WTC11 (cell line): ENCODE measurements around the gene PRCD. TPM values are rescaled to one million over a fixed set of nuclear protein-coding genes. Genes with fewer than 3 reads are reported as not detected.

Experiments used
- ATAC-seq: fragments of 200-7000 bp; cut with Tn5 transposase; 2 replicates; pipeline ENCODE4 v1.10.0; 2021; ENCODE audit warnings: mild to moderate bottlenecking, moderate library complexity
- CTCF ChIA-PET: fragments of 300-600 bp; sonication (Branson Sonifier 250); formaldehyde crosslinking; loops from one replicate; lab custom pipeline; 2021; ENCODE audit warnings: antibody characterized with exemption; lab: Charles Lee
- POLR2A ChIA-PET: fragments of 350-600 bp; sonication (Branson Sonifier 250); formaldehyde crosslinking; loops from one replicate; lab custom pipeline; 2021; ENCODE audit warnings: antibody characterized with exemption; lab: Charles Lee
- DNase-seq: peaks from one replicate; pipeline ENCODE4 v3.0.0; 2021; ENCODE audit warnings: low spot score
- H3K27ac Mint-ChIP-seq: 2 replicates; pipeline ENCODE4 v1.8.0; 2021; ENCODE audit warnings: mixed read lengths
- H3K27me3 Mint-ChIP-seq: 2 replicates; pipeline ENCODE4 v1.8.0; 2021; ENCODE audit warnings: low read depth, mild to moderate bottlenecking, moderate library complexity, mixed read lengths
- H3K36me3 Mint-ChIP-seq: 2 replicates; pipeline ENCODE4 v1.8.0; 2021; ENCODE audit warnings: mixed read lengths
- H3K4me1 Mint-ChIP-seq: 2 replicates; pipeline ENCODE4 v1.8.0; 2022; ENCODE audit warnings: mixed read lengths
- H3K4me3 Mint-ChIP-seq: 2 replicates; pipeline ENCODE4 v1.8.0; 2021; ENCODE audit warnings: mild to moderate bottlenecking, moderate library complexity, mixed read lengths
- H3K9me3 Mint-ChIP-seq: 2 replicates; pipeline ENCODE4 v1.8.0; 2021; ENCODE audit warnings: mixed read lengths
- ATF2 ChIP-seq: sonication (generic); formaldehyde crosslinking; IDR thresholded peaks from 2 replicates; pipeline ENCODE4 v1.8.1; 2022; ENCODE audit warnings: low read depth, missing genetic modification reagents, borderline replicate concordance
- CREM ChIP-seq: sonication (generic); formaldehyde crosslinking; IDR thresholded peaks from 2 replicates; pipeline ENCODE4 v1.8.1; 2022; ENCODE audit warnings: mild to moderate bottlenecking, missing genetic modification reagents, moderate library complexity
- ELF4 ChIP-seq: sonication (generic); formaldehyde crosslinking; IDR thresholded peaks from 2 replicates; pipeline ENCODE4 v1.8.1; 2022; ENCODE audit warnings: low read depth, mild to moderate bottlenecking, moderate library complexity, missing genetic modification reagents
- FOXP1 ChIP-seq: sonication (generic); formaldehyde crosslinking; IDR thresholded peaks from 2 replicates; pipeline ENCODE4 v1.8.0; 2022; ENCODE audit warnings: missing genetic modification reagents, mild to moderate bottlenecking, moderate library complexity, borderline replicate concordance
- IRF1 ChIP-seq: sonication (generic); formaldehyde crosslinking; IDR thresholded peaks from 2 replicates; pipeline ENCODE4 v1.8.0; 2023; ENCODE audit warnings: missing genetic modification reagents
- IRF2 ChIP-seq: sonication (generic); formaldehyde crosslinking; IDR thresholded peaks from 2 replicates; pipeline ENCODE4 v1.8.0; 2022; ENCODE audit warnings: low read depth, missing genetic modification reagents, borderline replicate concordance
- NFATC4 ChIP-seq: fragments of 250-450 bp; sonication (Bioruptor Pico); IDR thresholded peaks from 2 replicates; pipeline ENCODE4 v1.9.0; 2021; ENCODE audit warnings: mild to moderate bottlenecking
- NFE2L1 ChIP-seq: sonication (generic); formaldehyde crosslinking; IDR thresholded peaks from 2 replicates; pipeline ENCODE4 v1.8.1; 2023; ENCODE audit warnings: missing genetic modification reagents
- OVOL2 ChIP-seq: fragments of 250-450 bp; sonication (Bioruptor Pico); IDR thresholded peaks from 2 replicates; pipeline ENCODE4 v1.9.0; 2021; ENCODE audit warnings: mild to moderate bottlenecking, borderline replicate concordance
- PREB ChIP-seq: sonication (generic); formaldehyde crosslinking; IDR thresholded peaks from 2 replicates; pipeline ENCODE4 v1.8.1; 2022; ENCODE audit warnings: mild to moderate bottlenecking, missing genetic modification reagents, moderate library complexity, borderline replicate concordance
- RELA ChIP-seq: sonication (generic); formaldehyde crosslinking; IDR thresholded peaks from 2 replicates; pipeline ENCODE4 v1.8.1; 2022; ENCODE audit warnings: missing genetic modification reagents, mild to moderate bottlenecking, borderline replicate concordance
- RORB ChIP-seq: fragments of 250-450 bp; sonication (Bioruptor Pico); IDR thresholded peaks from 2 replicates; pipeline ENCODE4 v1.9.0; 2021; ENCODE audit warnings: mild to moderate bottlenecking
- USF1 ChIP-seq: sonication (generic); formaldehyde crosslinking; IDR thresholded peaks from 2 replicates; pipeline ENCODE4 v1.8.0; 2022; ENCODE audit warnings: mild to moderate bottlenecking, missing genetic modification reagents
- USF2 ChIP-seq: sonication (generic); formaldehyde crosslinking; IDR thresholded peaks from 2 replicates; pipeline ENCODE4 v1.8.1; 2023; ENCODE audit warnings: mild to moderate bottlenecking, missing genetic modification reagents, moderate library complexity
- ZBTB21 ChIP-seq: sonication (generic); formaldehyde crosslinking; IDR thresholded peaks from 2 replicates; pipeline ENCODE4 v1.8.1; 2023; ENCODE audit warnings: mild to moderate bottlenecking, missing genetic modification reagents, borderline replicate concordance
- ZNF232 ChIP-seq: sonication (generic); formaldehyde crosslinking; IDR thresholded peaks from 2 replicates; pipeline ENCODE4 v1.8.0; 2022; ENCODE audit warnings: mild to moderate bottlenecking, missing genetic modification reagents
- ZNF263 ChIP-seq: sonication (generic); formaldehyde crosslinking; IDR thresholded peaks from 2 replicates; pipeline ENCODE4 v1.8.1; 2022; ENCODE audit warnings: low read depth, mild to moderate bottlenecking, moderate library complexity, missing genetic modification reagents
- ZNF416 ChIP-seq: fragments of 250-450 bp; sonication (Bioruptor Pico); IDR thresholded peaks from 2 replicates; pipeline ENCODE4 v1.9.0; 2021; ENCODE audit warnings: mild to moderate bottlenecking, inconsistent platforms
- ZNF425 ChIP-seq: fragments of 250-450 bp; sonication (Bioruptor Pico); conservative IDR thresholded peaks from 2 replicates; pipeline ENCODE4 v1.9.0; 2021; ENCODE audit warnings: mild to moderate bottlenecking
- ZNF512 ChIP-seq: sonication (generic); formaldehyde crosslinking; IDR thresholded peaks from 2 replicates; pipeline ENCODE4 v1.8.1; 2022; ENCODE audit warnings: missing genetic modification reagents, borderline replicate concordance
- total RNA-seq: library from RNA; stranded (reverse); gene quantifications from 3 replicates; pipeline ENCODE4 v1.2.3, GENCODE V29; 2021

Gene PRCD
- total RNA-seq, 1 experiment from 2014 or later = 2.7 TPM

- H3K27ac Mint-ChIP-seq = no peak overlapping the region
Measured at GRCh38 chr17:76538941-76539570, 788 bp upstream of the PRCD start.

GRCh38 chr17:76540381-76541300 lies 797 bp downstream of the PRCD start:
- Mint-ChIP-seq H3K36me3 (no peaks in the 10 kb centered on the region; the same call in 1 of the 2 replicates), H3K27me3 (peaks cover 43% of the 10 kb centered on the region), H3K4me1 (peaks cover 40% of the 10 kb centered on the region), H3K9me3 (no peaks in the 10 kb centered on the region), H3K4me3 (peak overlapping the region; percentile 74), H3K27ac (peak overlapping the region; percentile 80)
- POLR2A ChIA-PET = interaction anchor here (1.0 kb wide), 2 partner anchors 17 to 205 kb away, joined by 3 read pairs; no protein-coding TSS in a partner anchor
- DNase-seq (peak; percentile 95), ATAC-seq (peak; percentile 91)
- CTCF ChIA-PET = interaction anchor here (0.6 to 9.7 kb wide), 23 partner anchors 10 to 187 kb away, joined by 3 to 123 read pairs (median 5); partner anchors contain the start of genes AANAT, PRPSAP1 and UBE2O
- no peak for TF ChIP-seq RORB (CRISPR knock-in tag)
- TF ChIP-seq USF1 (CRISPR knock-in tag) = no peak
- TF ChIP-seq ZBTB21 (CRISPR knock-in tag) = no peak
- TF ChIP-seq ZNF425 (CRISPR knock-in tag) = no peak
- peak; percentile 87; the same call in 1 of the 2 replicates for TF ChIP-seq ATF2 (CRISPR knock-in tag)
- TF ChIP-seq IRF1 (CRISPR knock-in tag) = no peak
- no peak for TF ChIP-seq ZNF416 (CRISPR knock-in tag)
- 0 out of 2 replicates have a peak, but pooled peaks have one; percentile 51 for TF ChIP-seq ZNF263 (CRISPR knock-in tag)
- TF ChIP-seq IRF2 = no peak
- TF ChIP-seq FOXP1 (CRISPR knock-in tag) = 0 out of 2 replicates have a peak, but pooled peaks have one; percentile 51

More at GRCh38 chr17:76538941-76539570, 788 bp upstream of the PRCD start:
- TF ChIP-seq PREB (CRISPR knock-in tag) = no peak
- TF ChIP-seq NFE2L1 (CRISPR knock-in tag) = no peak
- TF ChIP-seq RORB (CRISPR knock-in tag) = no peak
- TF ChIP-seq ZNF512 (CRISPR knock-in tag) = no peak
- TF ChIP-seq ELF4 (CRISPR knock-in tag) = no peak
- no peak for TF ChIP-seq USF2 (CRISPR knock-in tag)
- no peak for TF ChIP-seq NFATC4 (CRISPR knock-in tag)
- no peak for TF ChIP-seq RELA (CRISPR knock-in tag)
- TF ChIP-seq CREM (CRISPR knock-in tag) = no peak
- no peak for TF ChIP-seq OVOL2
- TF ChIP-seq ZNF232 = no peak
- POLR2A ChIA-PET = no interaction called here
- Mint-ChIP-seq H3K9me3 (no peaks in the 10 kb centered on the region), H3K36me3 (no peaks in the 10 kb centered on the region; the same call in 1 of the 2 replicates), H3K4me3 (peak overlapping the region; percentile 68), H3K4me1 (peaks cover 35% of the 10 kb centered on the region), H3K27me3 (peaks cover 52% of the 10 kb centered on the region)
- ATAC-seq = no peak
- no peak for DNase-seq
- CTCF ChIA-PET = interaction anchor here (0.9 to 9.7 kb wide), 11 partner anchors 8 to 159 kb away, joined by 3 to 123 read pairs (median 10); no protein-coding TSS in a partner anchor
